MCF 10A (cell line): Measurements from ENCODE around the gene UBXN6. TPM values are rescaled to one million over a fixed set of nuclear protein-coding genes. Genes with fewer than 3 reads are reported as not detected.

Experiments
- BruUV-seq: library from RNA; stranded (reverse); fragments of 400-500 nt; replicated peaks from 2 replicates; lab custom pipeline; 2021; lab: Mats Ljungman, UMichigan
- CTCF ChIA-PET: fragments of 300-600 bp; sonication (Branson Sonifier 250); formaldehyde crosslinking; extraction: SDS; loops from one replicate; lab custom pipeline; 2021; ENCODE audit warnings: antibody characterized with exemption, inconsistent platforms; lab: Yijun Ruan, JAX
- POLR2A ChIA-PET: fragments of 300-600, 350-650 bp; sonication (Branson Sonifier 250); formaldehyde crosslinking; extraction: SDS; loops from one replicate; lab custom pipeline; 2020; ENCODE audit warnings: antibody characterized with exemption, inconsistent platforms; lab: Yijun Ruan, JAX
- DNase-seq: peaks from one replicate; pipeline ENCODE4 v3.0.0-alpha.2; 2018; ENCODE audit not compliant: unreplicated experiment
- H3K27ac Mint-ChIP-seq: one replicate; pipeline ENCODE4 v1.8.0; 2022; ENCODE audit warnings: mild to moderate bottlenecking, low read depth, mixed read lengths; ENCODE audit not compliant: unreplicated experiment
- H3K27me3 Mint-ChIP-seq: one replicate; pipeline ENCODE4 v1.8.0; 2022; ENCODE audit warnings: mixed read lengths; ENCODE audit not compliant: insufficient read depth, unreplicated experiment
- H3K36me3 Mint-ChIP-seq: one replicate; pipeline ENCODE4 v1.8.0; 2022; ENCODE audit warnings: mild to moderate bottlenecking, moderate library complexity, mixed read lengths; ENCODE audit not compliant: insufficient read depth, unreplicated experiment
- H3K4me1 Mint-ChIP-seq: one replicate; pipeline ENCODE4 v1.8.0; 2022; ENCODE audit warnings: mixed read lengths; ENCODE audit not compliant: insufficient read depth, unreplicated experiment
- H3K4me3 Mint-ChIP-seq: one replicate; pipeline ENCODE4 v1.8.0; 2022; ENCODE audit warnings: mild to moderate bottlenecking, moderate library complexity, mixed read lengths; ENCODE audit not compliant: unreplicated experiment
- H3K9me3 Mint-ChIP-seq: one replicate; pipeline ENCODE4 v1.8.0; 2022; ENCODE audit warnings: mixed read lengths; ENCODE audit not compliant: unreplicated experiment
- intact Hi-C: fragments of 100-400 bp; cut with micrococcal nuclease; formaldehyde crosslinking; loops from 2 replicates; pipeline ENCODE4 v1.14.1; 2022
- total RNA-seq: library from RNA; stranded (reverse); gene quantifications from 2 replicates; pipeline ENCODE4 v1.2.3, GENCODE V29; 2022
- TF ChIP-seq, protein P1 (sequence below): fragments of 200-600 bp; IDR thresholded peaks from one replicate; pipeline ENCODE4 v1.8.0; 2022; ENCODE audit warnings: antibody characterized with exemption, mild to moderate bottlenecking; ENCODE audit not compliant: unreplicated experiment

UBXN6 gene
- total RNA-seq, 1 experiment from 2014 or later, result 94.8 TPM

DNA sequence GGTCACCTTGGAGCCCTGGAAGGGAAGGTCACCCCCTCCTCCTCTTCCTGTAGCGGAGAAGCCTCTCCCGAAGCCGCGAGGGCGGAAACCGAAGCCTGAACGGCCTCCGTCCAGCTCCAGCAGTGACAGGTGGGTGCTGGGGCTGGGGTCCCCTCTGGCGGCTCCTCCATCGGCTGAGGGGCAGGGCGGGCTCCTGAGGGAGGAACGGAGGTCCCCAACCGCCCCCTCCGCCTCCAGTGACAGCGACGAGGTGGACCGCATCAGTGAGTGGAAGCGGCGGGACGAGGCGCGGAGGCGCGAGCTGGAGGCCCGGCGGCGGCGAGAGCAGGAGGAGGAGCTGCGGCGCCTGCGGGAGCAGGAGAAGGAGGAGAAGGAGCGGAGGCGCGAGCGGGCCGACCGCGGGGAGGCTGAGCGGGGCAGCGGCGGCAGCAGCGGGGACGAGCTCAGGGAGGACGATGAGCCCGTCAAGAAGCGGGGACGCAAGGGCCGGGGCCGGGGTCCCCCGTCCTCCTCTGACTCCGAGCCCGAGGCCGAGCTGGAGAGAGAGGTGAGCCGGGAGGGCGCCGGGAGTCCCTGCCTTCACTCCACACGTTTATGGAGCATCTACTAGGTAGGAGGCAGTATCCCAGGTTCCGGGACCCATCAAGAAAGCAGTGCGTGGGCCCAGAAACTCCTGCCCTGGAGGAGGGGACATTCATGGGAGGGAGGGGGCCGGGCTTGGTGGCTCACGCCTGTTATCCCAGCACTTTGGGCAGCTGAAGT lies 36.5 kb upstream of the UBXN6 start:
- ChIA-PET POLR2A (interaction anchor here (0.8 kb wide), 1 partner anchor 31 kb away, joined by 3 read pairs; no protein-coding TSS in a partner anchor), CTCF (interaction anchor here (0.8 kb wide), 1 partner anchor 67 kb away, joined by 3 read pairs; no protein-coding TSS in a partner anchor)
- H3K4me1 Mint-ChIP-seq, result no peaks in the 10 kb centered on the region
- BruUV-seq, result TSS peak; percentile 27
- peaks cover 33% of the 10 kb centered on the region for H3K36me3 Mint-ChIP-seq
- no peak for DNase-seq
- no peaks in the 10 kb centered on the region for H3K27me3 Mint-ChIP-seq
- intact Hi-C loops, result no loop called here
- H3K4me3 Mint-ChIP-seq, result no peak overlapping the region
- TF ChIP-seq, protein P1, sequence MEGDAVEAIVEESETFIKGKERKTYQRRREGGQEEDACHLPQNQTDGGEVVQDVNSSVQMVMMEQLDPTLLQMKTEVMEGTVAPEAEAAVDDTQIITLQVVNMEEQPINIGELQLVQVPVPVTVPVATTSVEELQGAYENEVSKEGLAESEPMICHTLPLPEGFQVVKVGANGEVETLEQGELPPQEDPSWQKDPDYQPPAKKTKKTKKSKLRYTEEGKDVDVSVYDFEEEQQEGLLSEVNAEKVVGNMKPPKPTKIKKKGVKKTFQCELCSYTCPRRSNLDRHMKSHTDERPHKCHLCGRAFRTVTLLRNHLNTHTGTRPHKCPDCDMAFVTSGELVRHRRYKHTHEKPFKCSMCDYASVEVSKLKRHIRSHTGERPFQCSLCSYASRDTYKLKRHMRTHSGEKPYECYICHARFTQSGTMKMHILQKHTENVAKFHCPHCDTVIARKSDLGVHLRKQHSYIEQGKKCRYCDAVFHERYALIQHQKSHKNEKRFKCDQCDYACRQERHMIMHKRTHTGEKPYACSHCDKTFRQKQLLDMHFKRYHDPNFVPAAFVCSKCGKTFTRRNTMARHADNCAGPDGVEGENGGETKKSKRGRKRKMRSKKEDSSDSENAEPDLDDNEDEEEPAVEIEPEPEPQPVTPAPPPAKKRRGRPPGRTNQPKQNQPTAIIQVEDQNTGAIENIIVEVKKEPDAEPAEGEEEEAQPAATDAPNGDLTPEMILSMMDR, result no peak
- no peaks in the 10 kb centered on the region for H3K9me3 Mint-ChIP-seq
- H3K27ac Mint-ChIP-seq, result no peak overlapping the region

DNA sequence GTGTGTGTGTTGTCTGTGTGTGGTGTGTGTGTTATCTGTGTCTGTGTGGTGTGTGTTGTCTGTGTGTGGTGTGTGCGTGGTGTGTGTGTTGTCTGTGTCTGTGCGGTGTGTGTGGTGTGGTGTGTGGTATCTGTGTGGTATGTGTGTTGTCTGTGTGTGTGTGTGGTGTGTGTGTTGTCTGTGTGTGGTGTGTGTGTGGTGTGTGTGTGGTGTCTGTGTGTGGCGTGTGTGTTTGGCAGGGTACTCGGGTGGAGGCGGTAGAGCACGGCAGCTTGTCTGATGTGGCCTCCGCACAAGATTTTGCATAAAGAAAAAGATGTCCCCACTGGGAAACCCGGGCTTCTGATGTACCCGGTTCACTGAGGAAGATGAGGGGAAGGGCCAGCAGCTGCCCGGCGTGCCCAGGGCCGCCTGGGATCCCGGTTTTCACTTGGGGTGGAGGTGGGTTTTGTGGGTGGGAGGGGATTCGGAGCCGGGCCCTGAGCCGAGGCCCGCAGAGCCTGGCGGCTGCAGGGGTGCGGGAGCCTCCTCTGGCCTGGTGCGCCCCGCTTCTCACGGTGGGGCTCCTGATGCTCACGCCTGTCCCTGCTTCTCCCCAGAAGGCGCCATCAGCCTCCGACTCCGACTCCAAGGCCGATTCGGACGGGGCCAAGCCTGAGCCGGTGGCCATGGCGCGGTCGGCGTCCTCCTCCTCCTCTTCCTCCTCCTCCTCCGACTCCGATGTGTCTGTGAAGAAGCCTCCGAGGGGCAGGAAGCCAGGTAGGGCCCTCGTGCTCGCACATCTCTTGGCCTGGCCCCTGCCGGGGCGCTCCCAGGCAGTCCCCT lies 35.7 kb upstream of the UBXN6 start:
- CTCF ChIA-PET, result interaction anchor here (0.8 kb wide), 1 partner anchor 68 kb away, joined by 3 read pairs; no protein-coding TSS in a partner anchor
- H3K4me1 Mint-ChIP-seq, result no peaks in the 10 kb centered on the region

DNA sequence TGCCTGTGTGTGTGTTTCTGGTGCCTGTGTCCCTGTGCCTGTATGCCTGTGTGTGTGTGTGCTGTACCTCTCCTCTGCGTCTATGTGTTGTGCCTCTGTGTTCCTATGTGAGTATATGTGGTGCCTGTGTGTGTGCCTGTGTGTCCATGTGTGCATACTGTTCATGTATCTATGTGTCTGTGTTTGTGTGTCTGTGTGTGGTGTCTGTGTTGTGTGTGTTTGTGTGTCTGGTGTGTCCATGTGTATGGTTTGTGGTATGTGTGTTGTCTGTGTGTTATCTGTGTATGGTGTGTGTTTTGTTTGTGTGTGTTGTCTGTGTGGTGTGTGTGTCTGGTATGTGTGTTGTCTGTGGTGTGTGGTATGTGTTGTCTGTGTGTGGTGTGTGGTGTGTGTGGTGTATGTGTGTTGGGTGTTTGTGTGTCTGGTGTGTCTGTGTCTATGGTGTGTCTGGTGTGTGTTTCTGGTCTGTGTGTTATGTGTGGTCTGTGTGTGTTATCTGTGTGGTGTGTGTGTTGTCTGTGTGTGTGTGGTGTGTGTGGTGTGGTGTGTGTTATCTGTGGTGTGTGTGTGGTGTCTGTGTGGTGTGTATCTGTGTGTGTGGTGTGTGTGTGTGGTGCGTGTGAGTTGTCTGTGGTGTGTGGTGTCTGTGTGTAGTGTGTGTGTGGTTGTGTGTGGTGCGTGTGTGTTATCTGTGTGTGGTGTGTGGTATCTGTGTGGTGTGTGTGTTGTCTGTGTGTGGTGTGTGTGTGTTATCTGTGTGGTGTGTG lies 34.9 kb upstream of the UBXN6 start:
- no TSS peak for BruUV-seq
- no peaks in the 10 kb centered on the region for H3K9me3 Mint-ChIP-seq
- intact Hi-C loops, result no loop called here
- peaks cover 34% of the 10 kb centered on the region for H3K36me3 Mint-ChIP-seq
- ChIA-PET CTCF (no interaction called here), POLR2A (no interaction called here)
- no peaks in the 10 kb centered on the region for H3K27me3 Mint-ChIP-seq
- no peak overlapping the region for H3K4me3 Mint-ChIP-seq
- no peak for DNase-seq
- TF ChIP-seq, protein P1, result no peak
- no peak overlapping the region for H3K27ac Mint-ChIP-seq
- no peaks in the 10 kb centered on the region for H3K4me1 Mint-ChIP-seq

More for the DNA sequence above, 35.7 kb upstream of the UBXN6 start:
- H3K36me3 Mint-ChIP-seq, result peaks cover 36% of the 10 kb centered on the region
- TF ChIP-seq, protein P1, result no peak
- H3K27me3 Mint-ChIP-seq, result no peaks in the 10 kb centered on the region
- POLR2A ChIA-PET, result no interaction called here
- no peak for DNase-seq
- no TSS peak for BruUV-seq
- intact Hi-C loops, result no loop called here
- H3K4me3 Mint-ChIP-seq, result no peak overlapping the region
- no peak overlapping the region for H3K27ac Mint-ChIP-seq
- no peaks in the 10 kb centered on the region for H3K9me3 Mint-ChIP-seq
